ENCODE data around the gene SYNPO2. TPM values are rescaled to one million over a fixed set of nuclear protein-coding genes. Genes with fewer than 3 reads are reported as not detected.
A peak's percentile ranks its signal among the peaks of the same experiment; 100 is the strongest.

Gene SYNPO2
- total RNA-seq, 1 donor = 34.0 TPM

DNA sequence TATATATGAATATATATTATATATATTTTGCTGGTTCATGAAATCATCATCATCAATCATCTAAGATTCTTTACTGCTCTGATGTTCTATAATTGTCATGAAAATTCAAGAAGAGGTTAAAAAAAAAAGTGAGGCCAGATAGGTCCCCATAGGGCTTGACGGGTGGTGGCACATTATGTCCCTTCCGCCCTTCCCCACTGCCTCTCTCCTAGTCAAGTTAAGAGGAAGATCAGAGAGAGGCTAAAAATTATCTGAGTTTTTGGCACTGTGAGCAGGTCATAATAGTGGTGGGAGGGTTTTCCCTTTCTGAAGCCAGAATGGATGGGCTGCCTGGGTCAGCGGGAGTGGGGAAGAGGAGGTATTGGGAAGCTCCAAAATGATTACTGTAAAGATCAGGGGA, 5.4 kb downstream of the SYNPO2 start:
- TF ChIP-seq, protein P1, sequence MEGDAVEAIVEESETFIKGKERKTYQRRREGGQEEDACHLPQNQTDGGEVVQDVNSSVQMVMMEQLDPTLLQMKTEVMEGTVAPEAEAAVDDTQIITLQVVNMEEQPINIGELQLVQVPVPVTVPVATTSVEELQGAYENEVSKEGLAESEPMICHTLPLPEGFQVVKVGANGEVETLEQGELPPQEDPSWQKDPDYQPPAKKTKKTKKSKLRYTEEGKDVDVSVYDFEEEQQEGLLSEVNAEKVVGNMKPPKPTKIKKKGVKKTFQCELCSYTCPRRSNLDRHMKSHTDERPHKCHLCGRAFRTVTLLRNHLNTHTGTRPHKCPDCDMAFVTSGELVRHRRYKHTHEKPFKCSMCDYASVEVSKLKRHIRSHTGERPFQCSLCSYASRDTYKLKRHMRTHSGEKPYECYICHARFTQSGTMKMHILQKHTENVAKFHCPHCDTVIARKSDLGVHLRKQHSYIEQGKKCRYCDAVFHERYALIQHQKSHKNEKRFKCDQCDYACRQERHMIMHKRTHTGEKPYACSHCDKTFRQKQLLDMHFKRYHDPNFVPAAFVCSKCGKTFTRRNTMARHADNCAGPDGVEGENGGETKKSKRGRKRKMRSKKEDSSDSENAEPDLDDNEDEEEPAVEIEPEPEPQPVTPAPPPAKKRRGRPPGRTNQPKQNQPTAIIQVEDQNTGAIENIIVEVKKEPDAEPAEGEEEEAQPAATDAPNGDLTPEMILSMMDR (IDR thresholded peaks at IDR 0.05; ENCODE audit: extremely low read depth, low read depth, low read length) = no peak
- no peak for DNase-seq (ENCODE audit: insufficient read length, low spot score, missing footprints)
- Histone ChIP-seq H3K36me3 (ENCODE audit: insufficient read depth, low read length) (no peaks in the 10 kb centered on the region), H3K27ac (ENCODE audit: low read depth, low read length) (no peak overlapping the region), H3K27me3 (ENCODE audit: insufficient read depth, low read length) (no peaks in the 10 kb centered on the region), H3K4me3 (ENCODE audit: insufficient read depth, low read length) (no peak overlapping the region), H3K4me2 (ENCODE audit: insufficient read depth, low read length) (no peak overlapping the region), H3K79me2 (ENCODE audit: insufficient read depth, low read length) (no peaks in the 10 kb centered on the region), H4K20me1 (ENCODE audit: insufficient read depth, low read length) (no peaks in the 10 kb centered on the region), H3K4me1 (ENCODE audit: insufficient read depth, low read length) (peaks cover 16% of the 10 kb centered on the region), H3K9me3 (ENCODE audit: low read depth, low read length) (no peaks in the 10 kb centered on the region), H2AFZ (ENCODE audit: low read length) (peak overlapping the region; percentile 6)

GRCh38 chr4:118898221-118898620, 9.6 kb downstream of the SYNPO2 start:
- Histone ChIP-seq H3K27me3 (ENCODE audit: insufficient read depth, low read length) (no peaks in the 10 kb centered on the region), H3K4me1 (ENCODE audit: insufficient read depth, low read length) (no peaks in the 10 kb centered on the region), H3K4me3 (ENCODE audit: insufficient read depth, low read length) (no peak overlapping the region), H4K20me1 (ENCODE audit: insufficient read depth, low read length) (no peaks in the 10 kb centered on the region), H3K27ac (ENCODE audit: low read depth, low read length) (no peak overlapping the region), H3K9me3 (ENCODE audit: low read depth, low read length) (no peaks in the 10 kb centered on the region), H3K36me3 (ENCODE audit: insufficient read depth, low read length) (no peaks in the 10 kb centered on the region), H3K4me2 (ENCODE audit: insufficient read depth, low read length) (no peak overlapping the region), H3K79me2 (ENCODE audit: insufficient read depth, low read length) (no peaks in the 10 kb centered on the region), H2AFZ (ENCODE audit: low read length) (no peak overlapping the region)
- DNase-seq (ENCODE audit: insufficient read length, low spot score, missing footprints) = no peak
- TF ChIP-seq, protein P1 (IDR thresholded peaks at IDR 0.05; ENCODE audit: extremely low read depth, low read depth, low read length) = no peak

- H3K9me3 ChIP-seq (ENCODE audit: low read depth, low read length) = no peaks in the 10 kb centered on the region
- no peaks in the 10 kb centered on the region for H3K4me1 ChIP-seq (ENCODE audit: insufficient read depth, low read length)
- no peaks in the 10 kb centered on the region for H3K36me3 ChIP-seq (ENCODE audit: insufficient read depth, low read length)
- no peak overlapping the region for H2AFZ ChIP-seq (ENCODE audit: low read length)
- no peaks in the 10 kb centered on the region for H4K20me1 ChIP-seq (ENCODE audit: insufficient read depth, low read length)
- H3K27me3 ChIP-seq (ENCODE audit: insufficient read depth, low read length) = no peaks in the 10 kb centered on the region
- no peak overlapping the region for H3K4me3 ChIP-seq (ENCODE audit: insufficient read depth, low read length)
- TF ChIP-seq, protein P1 (IDR thresholded peaks at IDR 0.05; ENCODE audit: extremely low read depth, low read depth, low read length) = no peak
- no peaks in the 10 kb centered on the region for H3K79me2 ChIP-seq (ENCODE audit: insufficient read depth, low read length)
- no peak overlapping the region for H3K27ac ChIP-seq (ENCODE audit: low read depth, low read length)
- H3K4me2 ChIP-seq (ENCODE audit: insufficient read depth, low read length) = no peak overlapping the region
- no peak for DNase-seq (ENCODE audit: insufficient read length, low spot score, missing footprints)
These were observed 10.1 kb downstream of the SYNPO2 start for GRCh38 chr4:118898684-118899138.

- Histone ChIP-seq H3K27me3 (ENCODE audit: insufficient read depth, low read length) (no peaks in the 10 kb centered on the region), H3K36me3 (ENCODE audit: insufficient read depth, low read length) (no peaks in the 10 kb centered on the region), H3K9me3 (ENCODE audit: low read depth, low read length) (no peaks in the 10 kb centered on the region), H3K27ac (ENCODE audit: low read depth, low read length) (no peak overlapping the region), H3K79me2 (ENCODE audit: insufficient read depth, low read length) (no peaks in the 10 kb centered on the region), H3K4me1 (ENCODE audit: insufficient read depth, low read length) (peaks cover 8% of the 10 kb centered on the region), H4K20me1 (ENCODE audit: insufficient read depth, low read length) (no peaks in the 10 kb centered on the region), H2AFZ (ENCODE audit: low read length) (no peak overlapping the region), H3K4me3 (ENCODE audit: insufficient read depth, low read length) (no peak overlapping the region), H3K4me2 (ENCODE audit: insufficient read depth, low read length) (no peak overlapping the region)
- TF ChIP-seq, protein P1 (IDR thresholded peaks at IDR 0.05; ENCODE audit: extremely low read depth, low read depth, low read length) = no peak
- no peak for DNase-seq (ENCODE audit: insufficient read length, low spot score, missing footprints)
These were observed 15.8 kb downstream of the SYNPO2 start for GRCh38 chr4:118904418-118904817.
